HEK293 (cell line): ENCODE data around the gene HTR6.

ENCODE experiments used
- CTCF ChIA-PET: fragments of 350-600 bp; formaldehyde crosslinking; extraction: SDS; loops from one replicate; lab custom pipeline; 2021; ENCODE audit warnings: antibody characterized with exemption; lab: Yijun Ruan, JAX
- POLR2A ChIA-PET: fragments of 300-600 bp; formaldehyde crosslinking; extraction: SDS; loops from one replicate; lab custom pipeline; 2020; ENCODE audit warnings: antibody characterized with exemption, inconsistent platforms; lab: Yijun Ruan, JAX
- H3K27ac ChIP-seq: fragments of 200-500 bp; sonication (Bioruptor generic); 2 replicates; pipeline ENCODE4 v1.5.1; 2014; ENCODE audit warnings: low read depth, low read length, control low read depth, inconsistent platforms; ENCODE audit errors: extremely low read depth
- H3K36me3 ChIP-seq, 2 experiments: fragments of 200-500 bp in 1 of 2; sonication (Bioruptor generic) in 1 of 2; 1 replicate in 1 of 2; 2 replicates in 1 of 2; pipeline ENCODE4 v1.5.1; 2014 to 2017; ENCODE audit warnings: inconsistent platforms in 2 of 2, low read length in 2 of 2; ENCODE audit not compliant: control insufficient read depth in 2 of 2, insufficient read depth in 1 of 2
- H3K4me1 ChIP-seq: fragments of 200-500 bp; sonication (Bioruptor generic); 2 replicates; pipeline ENCODE4 v1.5.1; 2014; ENCODE audit warnings: mild to moderate bottlenecking, low read length, inconsistent platforms; ENCODE audit not compliant: control insufficient read depth, insufficient read depth
- H3K4me3 ChIP-seq: 2 replicates; pipeline ENCODE4 v1.5.1; 2011; ENCODE audit warnings: low read depth, mild to moderate bottlenecking, control low read depth, low read length, moderate library complexity
- H3K9me3 ChIP-seq: fragments of 200-500 bp; sonication (Bioruptor generic); 2 replicates; pipeline ENCODE4 v1.5.1; 2014; ENCODE audit warnings: low read depth, low read length, inconsistent platforms; ENCODE audit not compliant: control insufficient read depth, insufficient read depth
- EGR2 ChIP-seq: fragments of 450-650 bp; formaldehyde crosslinking; IDR thresholded peaks from 2 replicates; pipeline ENCODE4 v1.5.1; 2016; ENCODE audit warnings: low read depth, missing biosample characterization, missing genetic modification characterization
- HOXA7 ChIP-seq: sonication (generic); formaldehyde crosslinking; IDR thresholded peaks from 2 replicates; pipeline ENCODE4 v1.8.1; 2022; ENCODE audit warnings: missing genetic modification reagents, borderline replicate concordance
- OSR2 ChIP-seq: fragments of 450-650 bp; formaldehyde crosslinking; IDR thresholded peaks from 2 replicates; pipeline ENCODE4 v1.5.1; 2016; ENCODE audit warnings: missing biosample characterization, missing genetic modification characterization
- RBAK ChIP-seq: fragments of 450-650 bp; formaldehyde crosslinking; IDR thresholded peaks from 2 replicates; pipeline ENCODE4 v1.5.1; 2016; ENCODE audit warnings: missing biosample characterization, missing genetic modification characterization
- REPIN1 ChIP-seq: fragments of 450-650 bp; formaldehyde crosslinking; IDR thresholded peaks from 2 replicates; pipeline ENCODE4 v1.5.1; 2017; ENCODE audit warnings: missing biosample characterization, missing genetic modification characterization, low read depth
- SALL2 ChIP-seq: fragments of 450-650 bp; formaldehyde crosslinking; IDR thresholded peaks from 2 replicates; pipeline ENCODE4 v1.5.0; 2017; ENCODE audit warnings: missing biosample characterization, mild to moderate bottlenecking, missing genetic modification characterization, borderline replicate concordance
- SP7 ChIP-seq: fragments of 450-650 bp; formaldehyde crosslinking; IDR thresholded peaks from 2 replicates; pipeline ENCODE4 v1.5.1; 2016; ENCODE audit warnings: missing biosample characterization, missing genetic modification characterization
- ZFHX2 ChIP-seq: fragments of 450-650 bp; formaldehyde crosslinking; conservative IDR thresholded peaks from 2 replicates; pipeline ENCODE4 v1.5.1; 2016; ENCODE audit warnings: missing biosample characterization, missing genetic modification characterization
- ZFP37 ChIP-seq: fragments of 450-650 bp; formaldehyde crosslinking; IDR thresholded peaks from 2 replicates; pipeline ENCODE4 v1.5.1; 2016; ENCODE audit warnings: missing biosample characterization, missing genetic modification characterization
- ZFP41 ChIP-seq: fragments of 450-650 bp; formaldehyde crosslinking; IDR thresholded peaks from 2 replicates; pipeline ENCODE4 v1.5.1; 2016; ENCODE audit warnings: missing biosample characterization, missing genetic modification characterization, borderline replicate concordance
- ZFP69B ChIP-seq: fragments of 450-650 bp; formaldehyde crosslinking; IDR thresholded peaks from 2 replicates; pipeline ENCODE4 v1.5.1; 2016; ENCODE audit warnings: missing biosample characterization, missing genetic modification characterization
- ZNF138 ChIP-seq: fragments of 450-650 bp; formaldehyde crosslinking; IDR thresholded peaks from 2 replicates; pipeline ENCODE4 v1.5.1; 2016; ENCODE audit warnings: missing biosample characterization, missing genetic modification characterization, borderline replicate concordance
- ZNF140 ChIP-seq: fragments of 450-650 bp; formaldehyde crosslinking; IDR thresholded peaks from 2 replicates; pipeline ENCODE4 v1.5.1; 2016; ENCODE audit warnings: missing biosample characterization, missing genetic modification characterization
- ZNF157 ChIP-seq: fragments of 450-650 bp; formaldehyde crosslinking; IDR thresholded peaks from 2 replicates; pipeline ENCODE4 v1.5.1; 2016; ENCODE audit warnings: missing biosample characterization, missing genetic modification characterization
- ZNF16 ChIP-seq: fragments of 450-650 bp; formaldehyde crosslinking; IDR thresholded peaks from 2 replicates; pipeline ENCODE4 v1.5.1; 2016; ENCODE audit warnings: low read depth, missing biosample characterization, missing genetic modification characterization
- ZNF174 ChIP-seq: fragments of 450-650 bp; formaldehyde crosslinking; IDR thresholded peaks from 2 replicates; pipeline ENCODE4 v1.5.0; 2017; ENCODE audit warnings: missing biosample characterization, mild to moderate bottlenecking, missing genetic modification characterization
- ZNF202 ChIP-seq: fragments of 450-650 bp; formaldehyde crosslinking; IDR thresholded peaks from 2 replicates; pipeline ENCODE4 v1.5.1; 2016; ENCODE audit warnings: missing biosample characterization, missing genetic modification characterization, borderline replicate concordance
- ZNF23 ChIP-seq: fragments of 450-650 bp; formaldehyde crosslinking; IDR thresholded peaks from 2 replicates; pipeline ENCODE4 v1.5.1; 2016; ENCODE audit warnings: missing biosample characterization, missing genetic modification characterization, borderline replicate concordance
- ZNF248 ChIP-seq: fragments of 450-650 bp; formaldehyde crosslinking; IDR thresholded peaks from 2 replicates; pipeline ENCODE4 v1.5.1; 2017; ENCODE audit warnings: missing biosample characterization, missing genetic modification characterization
- ZNF26 ChIP-seq: fragments of 450-650 bp; formaldehyde crosslinking; IDR thresholded peaks from 2 replicates; pipeline ENCODE4 v1.5.1; 2016; ENCODE audit warnings: missing biosample characterization, missing genetic modification characterization
- ZNF266 ChIP-seq: fragments of 450-650 bp; formaldehyde crosslinking; IDR thresholded peaks from 2 replicates; pipeline ENCODE4 v1.5.1; 2016; ENCODE audit warnings: missing biosample characterization, missing genetic modification characterization, low read depth
- ZNF302 ChIP-seq: fragments of 450-650 bp; formaldehyde crosslinking; IDR thresholded peaks from 2 replicates; pipeline ENCODE4 v1.5.1; 2016; ENCODE audit warnings: missing biosample characterization, missing genetic modification characterization, low read depth
- ZNF423 ChIP-seq: fragments of 450-650 bp; formaldehyde crosslinking; IDR thresholded peaks from 2 replicates; pipeline ENCODE4 v1.5.1; 2016; ENCODE audit warnings: missing biosample characterization, missing genetic modification characterization
- ZNF449 ChIP-seq: fragments of 450-650 bp; formaldehyde crosslinking; IDR thresholded peaks from 2 replicates; pipeline ENCODE4 v1.5.1; 2017; ENCODE audit warnings: missing biosample characterization, mild to moderate bottlenecking, missing genetic modification characterization, moderate library complexity
- ZNF510 ChIP-seq: fragments of 450-650 bp; formaldehyde crosslinking; IDR thresholded peaks from 2 replicates; pipeline ENCODE4 v1.5.1; 2018; ENCODE audit warnings: mild to moderate bottlenecking, missing genetic modification characterization, missing biosample characterization; ENCODE audit not compliant: insufficient replicate concordance
- ZNF530 ChIP-seq: fragments of 450-650 bp; formaldehyde crosslinking; IDR thresholded peaks from 2 replicates; pipeline ENCODE4 v1.5.1; 2016; ENCODE audit warnings: low read depth, missing biosample characterization, missing genetic modification characterization
- ZNF544 ChIP-seq: fragments of 450-650 bp; formaldehyde crosslinking; IDR thresholded peaks from 2 replicates; pipeline ENCODE4 v1.5.0; 2017; ENCODE audit warnings: missing biosample characterization, missing genetic modification characterization
- ZNF555 ChIP-seq: fragments of 450-650 bp; formaldehyde crosslinking; conservative IDR thresholded peaks from 2 replicates; pipeline ENCODE4 v1.5.1; 2017; ENCODE audit warnings: missing biosample characterization, mild to moderate bottlenecking, missing genetic modification characterization, inconsistent platforms
- ZNF560 ChIP-seq: fragments of 450-650 bp; formaldehyde crosslinking; IDR thresholded peaks from 2 replicates; pipeline ENCODE4 v1.5.1; 2017; ENCODE audit warnings: missing biosample characterization, missing genetic modification characterization, borderline replicate concordance
- ZNF621 ChIP-seq: fragments of 450-650 bp; formaldehyde crosslinking; IDR thresholded peaks from 2 replicates; pipeline ENCODE4 v1.5.1; 2017; ENCODE audit warnings: missing biosample characterization, missing genetic modification characterization
- ZNF658 ChIP-seq: fragments of 450-650 bp; formaldehyde crosslinking; IDR thresholded peaks from 2 replicates; pipeline ENCODE4; 2016; ENCODE audit warnings: missing biosample characterization, missing genetic modification characterization
- ZNF660 ChIP-seq: fragments of 450-650 bp; IDR thresholded peaks from 2 replicates; pipeline ENCODE4 v1.5.1; 2018; ENCODE audit warnings: missing biosample characterization, mild to moderate bottlenecking, missing genetic modification characterization
- ZNF692 ChIP-seq: fragments of 450-650 bp; formaldehyde crosslinking; IDR thresholded peaks from 2 replicates; pipeline ENCODE4 v1.5.1; 2016; ENCODE audit warnings: missing biosample characterization, missing genetic modification characterization
- ZNF701 ChIP-seq: fragments of 450-650 bp; formaldehyde crosslinking; IDR thresholded peaks from 2 replicates; pipeline ENCODE4 v1.5.1; 2016; ENCODE audit warnings: missing biosample characterization, missing genetic modification characterization
- ZNF747 ChIP-seq: fragments of 450-650 bp; formaldehyde crosslinking; IDR thresholded peaks from 2 replicates; pipeline ENCODE4 v1.5.1; 2016; ENCODE audit warnings: missing biosample characterization, missing genetic modification characterization
- ZNF76 ChIP-seq: fragments of 450-650 bp; formaldehyde crosslinking; IDR thresholded peaks from 2 replicates; pipeline ENCODE4; 2016; ENCODE audit warnings: low read depth, missing biosample characterization, missing genetic modification characterization, borderline replicate concordance

HTR6 gene

GRCh38 chr1:19723874-19724273, 59.2 kb downstream of the HTR6 start:
- no peak overlapping the region for H3K4me3 ChIP-seq
- H3K9me3 ChIP-seq: no peaks in the 10 kb centered on the region
- no peaks in the 10 kb centered on the region for H3K36me3 ChIP-seq
- ChIA-PET CTCF (interaction anchor here (0.6 kb wide), 1 partner anchor 62 kb away, joined by 3 read pairs; no protein-coding TSS in a partner anchor), POLR2A (no interaction called here)
- TF ChIP-seq ZNF555: no peak
- TF ChIP-seq ZFP37 (tag by site-specific recombination): no peak
- TF ChIP-seq ZNF747: no peak
- no peak for TF ChIP-seq EGR2 (tag by site-specific recombination)
- no peak for TF ChIP-seq ZNF157 (tag by site-specific recombination)
- TF ChIP-seq ZNF23 (tag by site-specific recombination): no peak
- no peak for TF ChIP-seq ZNF692
- TF ChIP-seq ZNF16 (tag by site-specific recombination): no peak
- no peak for TF ChIP-seq ZFP69B (tag by site-specific recombination)
- no peak for TF ChIP-seq OSR2 (tag by site-specific recombination)
- TF ChIP-seq ZNF530 (tag by site-specific recombination): no peak
- TF ChIP-seq ZNF140 (tag by site-specific recombination): no peak
- TF ChIP-seq ZNF248 (tag by site-specific recombination): no peak
- no peak for TF ChIP-seq ZNF423 (tag by site-specific recombination)
- TF ChIP-seq ZNF510 (tag by site-specific recombination): no peak
- TF ChIP-seq HOXA7 (CRISPR knock-in tag): no peak
- no peak for TF ChIP-seq SALL2
- no peak for TF ChIP-seq ZNF621 (tag by site-specific recombination)
- no peak for TF ChIP-seq SP7 (tag by site-specific recombination)
- TF ChIP-seq RBAK (tag by site-specific recombination): no peak
- no peaks in the 10 kb centered on the region for H3K4me1 ChIP-seq
- H3K27ac ChIP-seq: no peak overlapping the region

- Histone ChIP-seq H3K9me3 (no peaks in the 10 kb centered on the region), H3K36me3 (no peaks in the 10 kb centered on the region), H3K4me3 (no peak overlapping the region), H3K4me1 (no peaks in the 10 kb centered on the region), H3K27ac (no peak overlapping the region)
- ChIA-PET CTCF (interaction anchor here (1.1 to 1.2 kb wide), 2 partner anchors 10 to 63 kb away, joined by 3 read pairs; no protein-coding TSS in a partner anchor), POLR2A (no interaction called here)
- TF ChIP-seq ZNF660 (tag by site-specific recombination) (no peak), ZNF138 (no peak), ZFHX2 (no peak), ZNF26 (tag by site-specific recombination) (no peak), ZNF658 (tag by site-specific recombination) (no peak), ZNF76 (tag by site-specific recombination) (no peak), ZNF544 (tag by site-specific recombination) (no peak), ZFP41 (tag by site-specific recombination) (no peak), ZNF174 (tag by site-specific recombination) (no peak), ZNF560 (tag by site-specific recombination) (no peak), REPIN1 (tag by site-specific recombination) (no peak), ZNF202 (no peak), ZNF701 (tag by site-specific recombination) (no peak), ZNF302 (tag by site-specific recombination) (no peak), ZNF266 (tag by site-specific recombination) (no peak), ZNF449 (tag by site-specific recombination) (no peak)
Measured at GRCh38 chr1:19725606-19726005, 60.9 kb downstream of the HTR6 start.
